Psoas muscle (tissue), 8 donors: ENCODE measurements around the gene CHERP. TPM values are rescaled to one million over a fixed set of nuclear protein-coding genes. Genes with fewer than 3 reads are reported as not detected.

ENCODE experiments used
- ATAC-seq, 4 donors: fragments of 200-7000 bp; cut with Tn5 transposase; one replicate each; pipeline ENCODE4 v1.9.1; 2020; ENCODE audit warnings: moderate library complexity in 3 of 4, mild to moderate bottlenecking in 2 of 4
- DNase-seq, 2 donors: peaks; one replicate each; pipeline ENCODE4 v3.0.0-alpha.2; 2020
- H3K27ac ChIP-seq: fragments of 200-600 bp; one replicate; pipeline ENCODE4 v1.8.0; 2022
- H3K27me3 ChIP-seq, 3 donors: fragments of 200-600 bp in 1 of 3; one replicate each; pipeline versions ENCODE4 v1.6.1 to v1.8.0; 2013 to 2022; ENCODE audit warnings: low read length in 2 of 3, mild to moderate bottlenecking in 2 of 3, moderate library complexity in 1 of 3; ENCODE audit not compliant: insufficient read depth in 3 of 3
- H3K36me3 ChIP-seq, 2 donors: fragments of 200-600 bp in 1 of 2; one replicate each; pipeline versions ENCODE4 v1.6.1 to v1.8.0; 2013 to 2022; ENCODE audit warnings: low read depth in 1 of 2, mild to moderate bottlenecking in 1 of 2, moderate library complexity in 1 of 2; ENCODE audit not compliant: insufficient read depth in 1 of 2
- H3K4me1 ChIP-seq: fragments of 200-600 bp; one replicate; pipeline ENCODE4 v1.8.0; 2022
- H3K4me3 ChIP-seq: fragments of 200-600 bp; one replicate; pipeline ENCODE4 v1.8.0; 2022; ENCODE audit warnings: mild to moderate bottlenecking
- H3K9me3 ChIP-seq: fragments of 200-600 bp; one replicate; pipeline ENCODE4 v1.8.0; 2022
- CTCF ChIP-seq: fragments of 200-600 bp; IDR thresholded peaks from one replicate; pipeline ENCODE4 v1.8.0; 2022; ENCODE audit warnings: antibody characterized with exemption
- WGBS, 3 donors: extraction: QIAGEN DNeasy Blood & Tissue Kit; methylation state at CpG; one replicate each; pipeline versions ENCODE4 v1.1.6 to v1.1.7; 2013; 5-methylcytosine and 5-hydroxymethylcytosine counted together
- intact Hi-C, 2 donors: fragments of 100-400 bp; cut with DNase I; formaldehyde crosslinking; loops; one replicate each; pipeline versions ENCODE4 v1.11.0 to v1.14.2; 2022
- polyA plus RNA-seq, 3 donors: library from polyadenylated mRNA; stranded (reverse); fragments of 200-250 nt; gene quantifications; one replicate each; pipeline ENCODE4 v1.2.3, GENCODE V29; 2013
- total RNA-seq, 4 donors: library from RNA; stranded (reverse); fragmentation: NEBNext Ultra II Directional in 2 of 4; extraction: Animal tissue kit (Norgen Biotek cat#: 25700) in 2 of 4; gene quantifications; one replicate each; pipeline versions ENCODE4 v1.2.1 to v1.2.4, GENCODE V29; 2021 to 2023
- donor health status: healthy with polysubstance abuse.
- donor health status: DM: no; HTN: no; CAD: no; lungs with moderate emphysema.
- donor health status: Bipolar disorder and iron deficiency.
- donor health status: healthy.
- donor health status: DM: yes; HTN: yes; CAD: no.
- donor health status: DM: no; HTN: no; CAD: no.
- donor health status: DM: no; HTN: no; CAD: no.
- donor health status: DM: yes; HTN: yes; CAD: no.

The CHERP gene
- total and polyA plus RNA-seq, 7 donors: 17.0 to 36.2 (median 30.1) TPM

GRCh38 chr19:16587833-16588823 lies 45.9 kb upstream of the CHERP start:
- peak overlapping the region; percentile 36 for H3K4me3 ChIP-seq
- peaks cover 85% of the 10 kb centered on the region for H3K4me1 ChIP-seq
- no peak for TF ChIP-seq CTCF
- no peaks in the 10 kb centered on the region for H3K36me3 ChIP-seq
- intact Hi-C loops: loop anchor here (5.0 kb wide), 2 partner anchors 34 to 39 kb away; partner anchors contain the start of gene MED26 (in 1 of the 2)
- DNase-seq (peak in 1 of 2 donors; percentile 69), ATAC-seq (peak; percentile 34 to 48 (median 37))
- no peaks in the 10 kb centered on the region for H3K27me3 ChIP-seq
- peak overlapping the region; percentile 43 for H3K27ac ChIP-seq
- H3K9me3 ChIP-seq: no peaks in the 10 kb centered on the region
- WGBS, 3 donors: 10 to 15% (median 11%) methylated on average over 26 of the region's 26 CpGs

GRCh38 chr19:16586991-16587832 lies 45.0 kb upstream of the CHERP start:
- H3K9me3 ChIP-seq: no peaks in the 10 kb centered on the region
- peak overlapping the region; percentile 93 for H3K27ac ChIP-seq
- no peak for DNase-seq
- H3K4me3 ChIP-seq: peak overlapping the region; percentile 36
- no peaks in the 10 kb centered on the region for H3K36me3 ChIP-seq
- peaks cover 85% of the 10 kb centered on the region for H3K4me1 ChIP-seq
- no peak for ATAC-seq
- TF ChIP-seq CTCF: no peak
- 44 to 56% (median 50%) methylated on average over 19 to 20 of the region's 20 CpGs for WGBS, 3 donors
- no peaks in the 10 kb centered on the region for H3K27me3 ChIP-seq
- intact Hi-C loops: loop anchor here (5.0 kb wide), 2 partner anchors 35 to 40 kb away; partner anchors contain the start of gene MED26 (in 1 of the 2)

- Histone ChIP-seq H3K27ac (peak overlapping the region; percentile 93), H3K27me3 (no peaks in the 10 kb centered on the region), H3K36me3 (no peaks in the 10 kb centered on the region), H3K9me3 (no peaks in the 10 kb centered on the region), H3K4me1 (peaks cover 91% of the 10 kb centered on the region), H3K4me3 (no peak overlapping the region)
- no peak for TF ChIP-seq CTCF
- 82 to 87% (median 87%) methylated on average over 9 of the region's 9 CpGs for WGBS, 3 donors
- intact Hi-C loops: loop anchor here (5.0 kb wide), 2 partner anchors 36 to 41 kb away; partner anchors contain the start of gene MED26 (in 1 of the 2)
- ATAC-seq (no peak), DNase-seq (no peak)
These were observed 44.2 kb upstream of the CHERP start for GRCh38 chr19:16586477-16586871.

GRCh38 chr19:16585808-16586476 lies 43.7 kb upstream of the CHERP start:
- Histone ChIP-seq H3K9me3 (no peaks in the 10 kb centered on the region), H3K4me1 (peaks cover 97% of the 10 kb centered on the region), H3K27me3 (no peaks in the 10 kb centered on the region), H3K4me3 (peak overlapping the region; percentile 7), H3K36me3 (no peaks in the 10 kb centered on the region), H3K27ac (peak overlapping the region; percentile 93)
- WGBS, 3 donors: 76 to 82% (median 77%) methylated on average over 11 of the region's 11 CpGs
- no peak for DNase-seq
- ATAC-seq: no peak
- intact Hi-C loops: loop anchor here (5.0 kb wide), 2 partner anchors 36 to 41 kb away; partner anchors contain the start of gene MED26 (in 1 of the 2)
- no peak for TF ChIP-seq CTCF
